ENCODE measurements around the gene PAM16.
A peak's percentile ranks its signal among the peaks of the same experiment; 100 is the strongest.

The PAM16 gene

GRCh38 chr16:4319454-4320421 lies 31.4 kb downstream of the PAM16 start:
- no peak for DNase-seq (ENCODE audit: low read depth, low spot score)

- no peak for DNase-seq (ENCODE audit: low read depth, low spot score)
Observed at GRCh38 chr16:4318967-4319366, 32.2 kb downstream of the PAM16 start.

GRCh38 chr16:4318451-4318910 lies 32.6 kb downstream of the PAM16 start:
- DNase-seq (ENCODE audit: low read depth, low spot score), result no peak

GRCh38 chr16:4317532-4318450 lies 33.3 kb downstream of the PAM16 start:
- no peak for DNase-seq (ENCODE audit: low read depth, low spot score)

- no peak for DNase-seq (ENCODE audit: low read depth, low spot score)
Observed at GRCh38 chr16:4316864-4317531, 34.1 kb downstream of the PAM16 start.

- no peak for DNase-seq (ENCODE audit: low read depth, low spot score)
Observed at GRCh38 chr16:4316108-4316863, 34.8 kb downstream of the PAM16 start.

GRCh38 chr16:4315186-4316107 lies 35.7 kb downstream of the PAM16 start, which contains the start of gene GLIS2:
TSS of gene GLIS2 (plus strand) at chr16:4316067. CDS start at chr16:4332281, 16,214 bp downstream.
- no peak for DNase-seq (ENCODE audit: low read depth, low spot score)

- no peak for DNase-seq (ENCODE audit: low read depth, low spot score)
Observed at GRCh38 chr16:4314532-4315185, 36.5 kb downstream of the PAM16 start.

- DNase-seq (ENCODE audit: low read depth, low spot score), result no peak
Observed at GRCh38 chr16:4313563-4314531, 37.3 kb downstream of the PAM16 start.

GRCh38 chr16:4309833-4310266 lies 41.3 kb downstream of the PAM16 start:
- DNase-seq (ENCODE audit: low read depth, low spot score), result peak; percentile 33

GRCh38 chr16:4309102-4309832 lies 41.9 kb downstream of the PAM16 start:
- DNase-seq (ENCODE audit: low read depth, low spot score), result no peak

GRCh38 chr16:4307215-4308037 lies 43.7 kb downstream of the PAM16 start:
- DNase-seq (ENCODE audit: low read depth, low spot score), result peak; percentile 89

GRCh38 chr16:4306470-4307214 lies 44.5 kb downstream of the PAM16 start:
- DNase-seq (ENCODE audit: low read depth, low spot score), result no peak

- no peak for DNase-seq (ENCODE audit: low read depth, low spot score)
Observed at GRCh38 chr16:4303973-4304372, 47.1 kb downstream of the PAM16 start.

GRCh38 chr16:4301968-4302367 lies 49.2 kb downstream of the PAM16 start:
- no peak for DNase-seq (ENCODE audit: low read depth, low spot score)

- no peak for DNase-seq (ENCODE audit: low read depth, low spot score)
Observed at GRCh38 chr16:4301177-4301576, 49.9 kb downstream of the PAM16 start.

Data from activated naive CD8-positive, alpha-beta T cell treated with anti-CD3 and anti-CD28 coated beads, Interleukin-2, amount 50 U/mL, for 16 hours (primary cell).